Activated naive CD4-positive, alpha-beta T cell treated with anti-CD3 and anti-CD28 coated beads for 36 hours (primary cell): ENCODE measurements around the gene NKAIN2. TPM values are rescaled to one million over a fixed set of nuclear protein-coding genes. Genes with fewer than 3 reads are reported as not detected.

Experiments used
- CTCF ChIA-PET: fragments of 350-600 bp; sonication (Branson Sonifier 250); formaldehyde crosslinking; loops from one replicate; lab custom pipeline; 2021; ENCODE audit warnings: antibody characterized with exemption; lab: Charles Lee
- DNase-seq: peaks from one replicate; pipeline ENCODE4 v3.0.0-alpha.2; 2020
- H3K27ac Mint-ChIP-seq: one replicate; pipeline ENCODE4 v1.8.0; 2021; ENCODE audit warnings: mild to moderate bottlenecking, mixed read lengths
- H3K27me3 Mint-ChIP-seq: one replicate; pipeline ENCODE4 v1.8.0; 2021; ENCODE audit warnings: low read depth, mixed read lengths
- H3K36me3 Mint-ChIP-seq: one replicate; pipeline ENCODE4 v1.8.0; 2021; ENCODE audit warnings: low read depth, mixed read lengths
- H3K4me1 Mint-ChIP-seq: one replicate; pipeline ENCODE4 v1.8.0; 2021; ENCODE audit warnings: low read depth, mixed read lengths
- H3K4me3 Mint-ChIP-seq: one replicate; pipeline ENCODE4 v1.8.0; 2021; ENCODE audit warnings: mild to moderate bottlenecking, moderate library complexity, mixed read lengths
- H3K9me3 Mint-ChIP-seq: one replicate; pipeline ENCODE4 v1.8.0; 2021; ENCODE audit warnings: mixed read lengths
- intact Hi-C: fragments of 100-400 bp; cut with micrococcal nuclease; formaldehyde crosslinking; loops from one replicate; pipeline ENCODE4 v1.15.1; 2023
- total RNA-seq, 2 experiments: library from RNA; stranded (reverse); gene quantifications; one replicate each; pipeline ENCODE4 v1.2.3, GENCODE V29; 2021

The NKAIN2 gene
- total RNA-seq, 2 experiments from 2014 or later: not detected

- Mint-ChIP-seq H3K27ac (no peak overlapping the region), H3K4me3 (no peak overlapping the region), H3K9me3 (peaks cover 4% of the 10 kb centered on the region), H3K4me1 (no peaks in the 10 kb centered on the region), H3K36me3 (no peaks in the 10 kb centered on the region), H3K27me3 (no peaks in the 10 kb centered on the region)
- intact Hi-C loops: no loop called here
- DNase-seq: no peak
- CTCF ChIA-PET: no interaction called here
Measured at GRCh38 chr6:124099520-124099919, 295.9 kb downstream of the NKAIN2 start.

GRCh38 chr6:124110514-124110913, 306.8 kb downstream of the NKAIN2 start:
- no peak overlapping the region for H3K4me3 Mint-ChIP-seq
- no peaks in the 10 kb centered on the region for H3K27me3 Mint-ChIP-seq
- CTCF ChIA-PET: no interaction called here
- no peak for DNase-seq
- no peaks in the 10 kb centered on the region for H3K36me3 Mint-ChIP-seq
- intact Hi-C loops: no loop called here
- H3K9me3 Mint-ChIP-seq: peaks cover 2% of the 10 kb centered on the region
- no peaks in the 10 kb centered on the region for H3K4me1 Mint-ChIP-seq
- H3K27ac Mint-ChIP-seq: no peak overlapping the region

- no peaks in the 10 kb centered on the region for H3K9me3 Mint-ChIP-seq
- no peaks in the 10 kb centered on the region for H3K36me3 Mint-ChIP-seq
- H3K4me1 Mint-ChIP-seq: no peaks in the 10 kb centered on the region
- no peak overlapping the region for H3K27ac Mint-ChIP-seq
- no peak for DNase-seq
- no peaks in the 10 kb centered on the region for H3K27me3 Mint-ChIP-seq
- no peak overlapping the region for H3K4me3 Mint-ChIP-seq
- CTCF ChIA-PET: no interaction called here
- intact Hi-C loops: no loop called here
Measured at GRCh38 chr6:124119596-124119995, 315.9 kb downstream of the NKAIN2 start.

- no peak overlapping the region for H3K27ac Mint-ChIP-seq
- intact Hi-C loops: no loop called here
- CTCF ChIA-PET: no interaction called here
- no peaks in the 10 kb centered on the region for H3K9me3 Mint-ChIP-seq
- H3K4me3 Mint-ChIP-seq: no peak overlapping the region
- DNase-seq: no peak
- H3K36me3 Mint-ChIP-seq: no peaks in the 10 kb centered on the region
- H3K4me1 Mint-ChIP-seq: no peaks in the 10 kb centered on the region
- H3K27me3 Mint-ChIP-seq: no peaks in the 10 kb centered on the region
Measured at GRCh38 chr6:124123617-124124209, 320.0 kb downstream of the NKAIN2 start.

GRCh38 chr6:124131259-124131658, 327.6 kb downstream of the NKAIN2 start:
- intact Hi-C loops: no loop called here
- DNase-seq: no peak
- Mint-ChIP-seq H3K4me1 (no peaks in the 10 kb centered on the region), H3K36me3 (no peaks in the 10 kb centered on the region), H3K27me3 (no peaks in the 10 kb centered on the region), H3K9me3 (peaks cover 6% of the 10 kb centered on the region), H3K27ac (no peak overlapping the region), H3K4me3 (no peak overlapping the region)
- CTCF ChIA-PET: no interaction called here

- DNase-seq: no peak
- Mint-ChIP-seq H3K9me3 (peaks cover 7% of the 10 kb centered on the region), H3K27me3 (no peaks in the 10 kb centered on the region), H3K4me1 (no peaks in the 10 kb centered on the region), H3K36me3 (no peaks in the 10 kb centered on the region), H3K4me3 (no peak overlapping the region), H3K27ac (no peak overlapping the region)
- CTCF ChIA-PET: no interaction called here
- intact Hi-C loops: no loop called here
Measured at GRCh38 chr6:124131779-124132178, 328.1 kb downstream of the NKAIN2 start.

GRCh38 chr6:124132256-124132655, 328.6 kb downstream of the NKAIN2 start:
- intact Hi-C loops: no loop called here
- DNase-seq: no peak
- no peaks in the 10 kb centered on the region for H3K4me1 Mint-ChIP-seq
- H3K27ac Mint-ChIP-seq: no peak overlapping the region
- H3K4me3 Mint-ChIP-seq: no peak overlapping the region
- no peaks in the 10 kb centered on the region for H3K27me3 Mint-ChIP-seq
- CTCF ChIA-PET: no interaction called here
- no peaks in the 10 kb centered on the region for H3K36me3 Mint-ChIP-seq
- peaks cover 7% of the 10 kb centered on the region for H3K9me3 Mint-ChIP-seq

- Mint-ChIP-seq H3K4me3 (no peak overlapping the region), H3K27ac (no peak overlapping the region), H3K36me3 (no peaks in the 10 kb centered on the region), H3K27me3 (no peaks in the 10 kb centered on the region), H3K4me1 (no peaks in the 10 kb centered on the region), H3K9me3 (peaks cover 4% of the 10 kb centered on the region)
- intact Hi-C loops: no loop called here
- DNase-seq: no peak
- CTCF ChIA-PET: no interaction called here
Measured at GRCh38 chr6:124142852-124143251, 339.2 kb downstream of the NKAIN2 start.

GRCh38 chr6:124143435-124143834, 339.8 kb downstream of the NKAIN2 start:
- H3K27ac Mint-ChIP-seq: no peak overlapping the region
- CTCF ChIA-PET: no interaction called here
- no peaks in the 10 kb centered on the region for H3K27me3 Mint-ChIP-seq
- peaks cover 4% of the 10 kb centered on the region for H3K9me3 Mint-ChIP-seq
- DNase-seq: no peak
- no peaks in the 10 kb centered on the region for H3K4me1 Mint-ChIP-seq
- no peaks in the 10 kb centered on the region for H3K36me3 Mint-ChIP-seq
- intact Hi-C loops: no loop called here
- H3K4me3 Mint-ChIP-seq: no peak overlapping the region

- DNase-seq: no peak
- H3K27ac Mint-ChIP-seq: no peak overlapping the region
- H3K27me3 Mint-ChIP-seq: no peaks in the 10 kb centered on the region
- CTCF ChIA-PET: no interaction called here
- H3K4me3 Mint-ChIP-seq: no peak overlapping the region
- intact Hi-C loops: no loop called here
- H3K36me3 Mint-ChIP-seq: no peaks in the 10 kb centered on the region
- H3K9me3 Mint-ChIP-seq: peaks cover 4% of the 10 kb centered on the region
- no peaks in the 10 kb centered on the region for H3K4me1 Mint-ChIP-seq
Measured at GRCh38 chr6:124147621-124148020, 344.0 kb downstream of the NKAIN2 start.

GRCh38 chr6:124148236-124148957, 344.7 kb downstream of the NKAIN2 start:
- H3K4me3 Mint-ChIP-seq: no peak overlapping the region
- H3K9me3 Mint-ChIP-seq: peaks cover 4% of the 10 kb centered on the region
- DNase-seq: no peak
- CTCF ChIA-PET: no interaction called here
- no peak overlapping the region for H3K27ac Mint-ChIP-seq
- intact Hi-C loops: no loop called here
- H3K27me3 Mint-ChIP-seq: no peaks in the 10 kb centered on the region
- H3K36me3 Mint-ChIP-seq: no peaks in the 10 kb centered on the region
- no peaks in the 10 kb centered on the region for H3K4me1 Mint-ChIP-seq

GRCh38 chr6:124149646-124150045, 346.0 kb downstream of the NKAIN2 start:
- Mint-ChIP-seq H3K36me3 (no peaks in the 10 kb centered on the region), H3K9me3 (peaks cover 4% of the 10 kb centered on the region), H3K27ac (no peak overlapping the region), H3K27me3 (no peaks in the 10 kb centered on the region), H3K4me3 (no peak overlapping the region), H3K4me1 (no peaks in the 10 kb centered on the region)
- no peak for DNase-seq
- CTCF ChIA-PET: no interaction called here
- intact Hi-C loops: no loop called here

GRCh38 chr6:124158024-124158423, 354.4 kb downstream of the NKAIN2 start:
- H3K9me3 Mint-ChIP-seq: peaks cover 2% of the 10 kb centered on the region
- H3K4me3 Mint-ChIP-seq: no peak overlapping the region
- H3K27ac Mint-ChIP-seq: no peak overlapping the region
- no peaks in the 10 kb centered on the region for H3K4me1 Mint-ChIP-seq
- DNase-seq: no peak
- CTCF ChIA-PET: no interaction called here
- intact Hi-C loops: no loop called here
- no peaks in the 10 kb centered on the region for H3K36me3 Mint-ChIP-seq
- no peaks in the 10 kb centered on the region for H3K27me3 Mint-ChIP-seq
